A673 (cell line): Measurements from ENCODE around the gene MSANTD4. TPM values are rescaled to one million over a fixed set of nuclear protein-coding genes. Genes with fewer than 3 reads are reported as not detected.
A peak's percentile ranks its signal among the peaks of the same experiment; 100 is the strongest.

Experiments used
- BruUV-seq: library from RNA; stranded (reverse); fragments of 400-500 nt; replicated peaks from 2 replicates; lab custom pipeline; 2021; lab: Mats Ljungman, UMichigan
- CTCF ChIA-PET: fragments of 300-600 bp; sonication (Branson Sonifier 250); formaldehyde crosslinking; loops from one replicate; lab custom pipeline; 2022; ENCODE audit warnings: antibody characterized with exemption; lab: Charles Lee
- POLR2A ChIA-PET: fragments of 300-600 bp; sonication (Branson Sonifier 250); formaldehyde crosslinking; loops from one replicate; lab custom pipeline; 2022; ENCODE audit warnings: antibody characterized with exemption; ENCODE audit not compliant: low non-redundant PET; lab: Charles Lee
- DNase-seq: peaks from one replicate; pipeline ENCODE4 v3.0.0-alpha.2; 2015; ENCODE audit warnings: low spot score
- H3K27ac ChIP-seq: fragments of 200-600 bp; sonication (generic); 2 replicates; pipeline ENCODE4 v1.5.1; 2016; ENCODE audit warnings: mixed run types, low read depth, mild to moderate bottlenecking, mixed read lengths, antibody characterized with exemption, low read length; ENCODE audit not compliant: poor library complexity, severe bottlenecking
- H3K27me3 ChIP-seq: fragments of 200-600 bp; sonication (generic); replicated peaks from 2 replicates; pipeline ENCODE4 v1.6.1; 2017; ENCODE audit warnings: mixed run types, low read depth, mild to moderate bottlenecking, mixed read lengths, antibody characterized with exemption, low read length; ENCODE audit not compliant: insufficient read depth, poor library complexity
- H3K36me3 ChIP-seq: fragments of 200-600 bp; sonication (generic); 2 replicates; pipeline ENCODE4 v1.6.1; 2016; ENCODE audit warnings: mixed run types, mild to moderate bottlenecking, mixed read lengths, antibody characterized with exemption, low read length; ENCODE audit not compliant: insufficient read depth, poor library complexity, severe bottlenecking
- H3K4me1 ChIP-seq: fragments of 200-600 bp; sonication (generic); 2 replicates; pipeline ENCODE4 v1.6.1; 2017; ENCODE audit warnings: mixed run types, mild to moderate bottlenecking, mixed read lengths, antibody characterized with exemption, low read length; ENCODE audit not compliant: insufficient read depth, poor library complexity, severe bottlenecking
- H3K4me3 ChIP-seq: fragments of 200-600 bp; sonication (generic); 2 replicates; pipeline ENCODE4 v1.5.1; 2016; ENCODE audit warnings: low read depth, mixed run types, mild to moderate bottlenecking, mixed read lengths, low read length; ENCODE audit not compliant: poor library complexity, severe bottlenecking
- H3K9me3 ChIP-seq: fragments of 200-600 bp; sonication (generic); 2 replicates; pipeline ENCODE4 v1.6.1; 2016; ENCODE audit warnings: mixed run types, low read depth, mild to moderate bottlenecking, mixed read lengths, antibody characterized with exemption, low read length; ENCODE audit not compliant: poor library complexity, severe bottlenecking
- EZH2 ChIP-seq: fragments of 200-600 bp; sonication (generic); IDR thresholded peaks from 2 replicates; pipeline ENCODE4 v1.6.1; 2017; ENCODE audit warnings: borderline replicate concordance, low read depth, mild to moderate bottlenecking, mixed read lengths, antibody characterized with exemption, low read length; ENCODE audit not compliant: poor library complexity, severe bottlenecking
- intact Hi-C: fragments of 100-400 bp; cut with micrococcal nuclease; formaldehyde crosslinking; loops from one replicate; pipeline ENCODE4 v1.10.0; 2022; ENCODE audit not compliant: unreplicated experiment
- total RNA-seq: library from RNA; stranded (reverse); gene quantifications from 2 replicates; pipeline ENCODE4 v1.2.3, GENCODE V29; 2021
- TF ChIP-seq, protein P1 (sequence below): fragments of 300-800, 200-600 bp; sonication (generic); conservative IDR thresholded peaks from 2 replicates; pipeline ENCODE4 v1.5.1; 2017; ENCODE audit warnings: low read depth, mild to moderate bottlenecking, antibody characterized with exemption, low read length, moderate library complexity, mixed read lengths

Gene MSANTD4
- total RNA-seq, 1 experiment from 2014 or later: 27.7 TPM

DNA sequence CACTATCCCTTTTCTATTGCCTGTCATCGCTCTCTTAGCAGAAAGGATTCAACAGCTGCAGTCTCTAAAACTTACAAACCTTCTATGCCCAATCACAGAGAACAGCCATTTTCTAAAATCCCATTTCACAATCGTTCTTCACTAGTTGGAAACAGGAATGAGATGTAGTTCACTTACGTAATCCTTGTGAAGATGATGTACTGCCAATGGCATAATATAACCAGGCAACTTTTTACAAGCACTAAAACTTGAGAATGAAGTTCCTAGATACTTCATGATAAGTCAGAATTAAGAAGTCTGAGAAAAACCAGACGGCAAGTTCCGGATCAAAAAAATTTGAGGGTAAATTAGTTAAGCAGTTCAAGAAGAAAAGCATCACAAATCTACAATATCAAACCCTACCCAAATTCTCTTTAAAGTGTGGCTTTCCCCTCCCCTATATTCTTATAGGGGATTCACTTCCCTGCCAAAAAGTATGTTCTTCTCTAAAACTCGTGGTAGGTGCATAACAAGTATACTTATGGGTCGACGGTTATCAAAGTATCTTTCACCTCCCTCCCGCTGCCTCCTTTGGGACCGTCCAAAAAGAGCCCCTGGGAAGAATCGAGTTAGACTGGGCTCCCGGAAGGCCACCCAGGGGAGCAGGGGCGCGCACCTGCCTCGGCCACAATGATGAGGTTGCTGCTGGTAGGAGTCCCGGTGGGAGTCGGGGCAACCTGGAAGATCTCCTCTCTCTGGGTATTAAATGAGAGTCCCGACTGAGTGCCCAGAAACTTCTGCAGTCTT, 666 bp downstream of the MSANTD4 start:
- no TSS peak for BruUV-seq
- Histone ChIP-seq H3K27me3 (no peaks in the 10 kb centered on the region), H3K4me1 (peaks cover 10% of the 10 kb centered on the region), H3K36me3 (no peaks in the 10 kb centered on the region), H3K4me3 (peak overlapping the region; percentile 81), H3K9me3 (no peaks in the 10 kb centered on the region), H3K27ac (peak overlapping the region; percentile 51)
- ChIA-PET POLR2A (no interaction called here), CTCF (no interaction called here)
- TF ChIP-seq EZH2: no peak
- TF ChIP-seq, protein P1, sequence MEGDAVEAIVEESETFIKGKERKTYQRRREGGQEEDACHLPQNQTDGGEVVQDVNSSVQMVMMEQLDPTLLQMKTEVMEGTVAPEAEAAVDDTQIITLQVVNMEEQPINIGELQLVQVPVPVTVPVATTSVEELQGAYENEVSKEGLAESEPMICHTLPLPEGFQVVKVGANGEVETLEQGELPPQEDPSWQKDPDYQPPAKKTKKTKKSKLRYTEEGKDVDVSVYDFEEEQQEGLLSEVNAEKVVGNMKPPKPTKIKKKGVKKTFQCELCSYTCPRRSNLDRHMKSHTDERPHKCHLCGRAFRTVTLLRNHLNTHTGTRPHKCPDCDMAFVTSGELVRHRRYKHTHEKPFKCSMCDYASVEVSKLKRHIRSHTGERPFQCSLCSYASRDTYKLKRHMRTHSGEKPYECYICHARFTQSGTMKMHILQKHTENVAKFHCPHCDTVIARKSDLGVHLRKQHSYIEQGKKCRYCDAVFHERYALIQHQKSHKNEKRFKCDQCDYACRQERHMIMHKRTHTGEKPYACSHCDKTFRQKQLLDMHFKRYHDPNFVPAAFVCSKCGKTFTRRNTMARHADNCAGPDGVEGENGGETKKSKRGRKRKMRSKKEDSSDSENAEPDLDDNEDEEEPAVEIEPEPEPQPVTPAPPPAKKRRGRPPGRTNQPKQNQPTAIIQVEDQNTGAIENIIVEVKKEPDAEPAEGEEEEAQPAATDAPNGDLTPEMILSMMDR: no peak
- peak; percentile 46 for DNase-seq
- intact Hi-C loops: no loop called here

DNA sequence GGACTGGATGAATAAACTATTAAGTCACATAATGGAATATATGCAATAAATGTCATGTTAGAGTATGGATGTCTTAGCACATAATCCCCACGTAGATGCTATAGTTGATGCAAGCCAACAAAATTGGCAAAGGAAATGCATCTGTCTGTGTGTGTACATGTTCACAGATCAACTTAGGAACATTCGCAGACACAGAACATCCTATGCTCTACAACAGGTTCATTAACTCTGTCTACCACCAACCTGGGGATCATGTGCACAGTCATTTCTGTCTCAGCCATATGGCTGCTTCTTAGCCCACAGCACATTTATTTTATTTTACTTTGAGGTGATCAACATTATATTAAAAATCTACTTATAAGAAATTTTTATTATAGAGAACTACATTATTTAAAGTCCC, 4.9 kb downstream of the MSANTD4 start:
- intact Hi-C loops: no loop called here
- Histone ChIP-seq H3K36me3 (no peaks in the 10 kb centered on the region), H3K27me3 (no peaks in the 10 kb centered on the region), H3K4me1 (peaks cover 26% of the 10 kb centered on the region), H3K4me3 (no peak overlapping the region), H3K27ac (no peak overlapping the region), H3K9me3 (no peaks in the 10 kb centered on the region)
- DNase-seq: no peak
- ChIA-PET CTCF (no interaction called here), POLR2A (no interaction called here)
- TF ChIP-seq, protein P1: no peak
- TF ChIP-seq EZH2: no peak
- no TSS peak for BruUV-seq

DNA sequence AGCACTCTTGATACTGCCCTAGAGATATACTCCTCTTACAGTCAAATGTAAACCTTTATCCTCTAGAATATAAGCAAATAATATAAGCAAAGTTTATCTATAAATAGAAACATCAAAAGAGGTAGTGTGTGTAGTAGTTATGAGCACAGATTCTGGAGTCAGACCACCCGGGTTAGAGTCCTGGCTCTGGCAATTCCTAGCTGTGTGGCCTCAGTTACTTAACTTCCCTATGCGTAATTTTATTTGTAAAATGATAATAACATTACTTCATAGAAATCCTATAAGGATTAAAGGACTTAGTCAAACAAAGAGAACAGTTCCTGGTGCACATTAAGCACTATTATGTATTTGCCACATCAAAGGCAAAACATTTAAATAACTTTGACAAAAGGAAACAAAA, 7.0 kb downstream of the MSANTD4 start:
- peaks cover 20% of the 10 kb centered on the region for H3K4me1 ChIP-seq
- H3K9me3 ChIP-seq: no peaks in the 10 kb centered on the region
- H3K27ac ChIP-seq: no peak overlapping the region
- TF ChIP-seq, protein P1: no peak
- no peak for TF ChIP-seq EZH2
- H3K4me3 ChIP-seq: no peak overlapping the region
- DNase-seq: no peak
- intact Hi-C loops: no loop called here
- POLR2A ChIA-PET: no interaction called here
- peaks cover 7% of the 10 kb centered on the region for H3K36me3 ChIP-seq
- CTCF ChIA-PET: no interaction called here
- no TSS peak for BruUV-seq
- no peaks in the 10 kb centered on the region for H3K27me3 ChIP-seq
